AG10803 (cell line): ENCODE measurements around the gene OSBPL5.

ENCODE experiments used
- DNase-seq: peaks from one replicate; pipeline ENCODE4 v3.0.0; 2010; ENCODE audit warnings: low read depth
- H3K4me3 ChIP-seq: 2 replicates; pipeline ENCODE4 v1.5.1; 2011; ENCODE audit warnings: mild to moderate bottlenecking, low read length, control low read depth
- TF ChIP-seq, protein P1 (sequence below): conservative IDR thresholded peaks from 2 replicates; pipeline ENCODE4 v1.5.1; 2011; ENCODE audit warnings: mild to moderate bottlenecking, low read length, control low read depth, inconsistent platforms

The OSBPL5 gene, protein sequence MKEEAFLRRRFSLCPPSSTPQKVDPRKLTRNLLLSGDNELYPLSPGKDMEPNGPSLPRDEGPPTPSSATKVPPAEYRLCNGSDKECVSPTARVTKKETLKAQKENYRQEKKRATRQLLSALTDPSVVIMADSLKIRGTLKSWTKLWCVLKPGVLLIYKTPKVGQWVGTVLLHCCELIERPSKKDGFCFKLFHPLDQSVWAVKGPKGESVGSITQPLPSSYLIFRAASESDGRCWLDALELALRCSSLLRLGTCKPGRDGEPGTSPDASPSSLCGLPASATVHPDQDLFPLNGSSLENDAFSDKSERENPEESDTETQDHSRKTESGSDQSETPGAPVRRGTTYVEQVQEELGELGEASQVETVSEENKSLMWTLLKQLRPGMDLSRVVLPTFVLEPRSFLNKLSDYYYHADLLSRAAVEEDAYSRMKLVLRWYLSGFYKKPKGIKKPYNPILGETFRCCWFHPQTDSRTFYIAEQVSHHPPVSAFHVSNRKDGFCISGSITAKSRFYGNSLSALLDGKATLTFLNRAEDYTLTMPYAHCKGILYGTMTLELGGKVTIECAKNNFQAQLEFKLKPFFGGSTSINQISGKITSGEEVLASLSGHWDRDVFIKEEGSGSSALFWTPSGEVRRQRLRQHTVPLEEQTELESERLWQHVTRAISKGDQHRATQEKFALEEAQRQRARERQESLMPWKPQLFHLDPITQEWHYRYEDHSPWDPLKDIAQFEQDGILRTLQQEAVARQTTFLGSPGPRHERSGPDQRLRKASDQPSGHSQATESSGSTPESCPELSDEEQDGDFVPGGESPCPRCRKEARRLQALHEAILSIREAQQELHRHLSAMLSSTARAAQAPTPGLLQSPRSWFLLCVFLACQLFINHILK

DNA sequence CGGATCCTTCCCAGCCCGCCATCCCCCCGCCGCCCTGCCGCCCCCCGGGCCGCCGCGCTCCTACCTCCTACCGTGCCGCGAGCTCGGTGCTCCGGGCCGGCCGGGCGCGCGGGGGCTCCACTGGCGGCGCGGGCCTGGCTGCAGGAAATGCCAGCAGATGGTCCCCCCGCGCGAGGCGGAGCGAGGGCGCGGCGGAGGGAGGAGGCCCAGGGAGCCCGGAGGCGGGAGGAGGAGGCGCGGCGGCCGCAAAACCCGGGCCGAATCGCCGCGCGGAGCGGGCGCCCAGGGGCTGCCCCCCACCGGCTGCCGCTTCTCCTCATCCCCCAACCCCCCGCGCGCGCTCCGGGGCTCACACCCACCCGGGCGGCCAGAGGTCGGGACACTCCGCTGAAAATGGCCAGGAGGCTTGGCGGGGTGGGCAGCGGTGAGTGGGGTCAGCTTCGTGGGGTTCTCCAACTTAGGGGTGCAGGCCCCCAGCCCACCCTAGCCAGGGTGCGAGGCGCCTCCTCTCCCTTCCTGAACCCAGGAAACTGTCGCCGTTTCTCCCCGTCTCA is at the start of gene OSBPL5:
Gene OSBPL5 (minus strand): TSS at position 159 of the 554 bp plus-strand sequence. CDS start 36,162 bp downstream, outside the sequence.
- DNase-seq: peak; percentile 69

DNA sequence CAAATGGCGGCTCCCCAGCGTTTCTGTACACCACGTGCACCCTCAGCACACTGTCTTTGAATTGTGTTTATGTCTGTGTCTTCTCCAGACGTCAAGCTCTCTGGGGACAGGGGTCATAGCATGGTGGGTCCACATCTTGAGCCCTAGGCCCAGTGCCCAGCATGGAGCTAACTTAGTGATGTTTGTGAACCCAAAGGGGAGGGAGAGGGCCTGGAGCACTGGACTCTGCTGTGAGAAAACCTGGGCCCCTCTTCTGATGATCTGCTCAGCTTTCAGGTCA is 49.2 kb upstream of the OSBPL5 start:
- DNase-seq: no peak
- no peak overlapping the region for H3K4me3 ChIP-seq

More for the DNA sequence above, at the start of gene OSBPL5:
- TF ChIP-seq, protein P1, sequence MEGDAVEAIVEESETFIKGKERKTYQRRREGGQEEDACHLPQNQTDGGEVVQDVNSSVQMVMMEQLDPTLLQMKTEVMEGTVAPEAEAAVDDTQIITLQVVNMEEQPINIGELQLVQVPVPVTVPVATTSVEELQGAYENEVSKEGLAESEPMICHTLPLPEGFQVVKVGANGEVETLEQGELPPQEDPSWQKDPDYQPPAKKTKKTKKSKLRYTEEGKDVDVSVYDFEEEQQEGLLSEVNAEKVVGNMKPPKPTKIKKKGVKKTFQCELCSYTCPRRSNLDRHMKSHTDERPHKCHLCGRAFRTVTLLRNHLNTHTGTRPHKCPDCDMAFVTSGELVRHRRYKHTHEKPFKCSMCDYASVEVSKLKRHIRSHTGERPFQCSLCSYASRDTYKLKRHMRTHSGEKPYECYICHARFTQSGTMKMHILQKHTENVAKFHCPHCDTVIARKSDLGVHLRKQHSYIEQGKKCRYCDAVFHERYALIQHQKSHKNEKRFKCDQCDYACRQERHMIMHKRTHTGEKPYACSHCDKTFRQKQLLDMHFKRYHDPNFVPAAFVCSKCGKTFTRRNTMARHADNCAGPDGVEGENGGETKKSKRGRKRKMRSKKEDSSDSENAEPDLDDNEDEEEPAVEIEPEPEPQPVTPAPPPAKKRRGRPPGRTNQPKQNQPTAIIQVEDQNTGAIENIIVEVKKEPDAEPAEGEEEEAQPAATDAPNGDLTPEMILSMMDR: no peak
- H3K4me3 ChIP-seq: peak within 1 kb of the TSS; percentile 91

DNA sequence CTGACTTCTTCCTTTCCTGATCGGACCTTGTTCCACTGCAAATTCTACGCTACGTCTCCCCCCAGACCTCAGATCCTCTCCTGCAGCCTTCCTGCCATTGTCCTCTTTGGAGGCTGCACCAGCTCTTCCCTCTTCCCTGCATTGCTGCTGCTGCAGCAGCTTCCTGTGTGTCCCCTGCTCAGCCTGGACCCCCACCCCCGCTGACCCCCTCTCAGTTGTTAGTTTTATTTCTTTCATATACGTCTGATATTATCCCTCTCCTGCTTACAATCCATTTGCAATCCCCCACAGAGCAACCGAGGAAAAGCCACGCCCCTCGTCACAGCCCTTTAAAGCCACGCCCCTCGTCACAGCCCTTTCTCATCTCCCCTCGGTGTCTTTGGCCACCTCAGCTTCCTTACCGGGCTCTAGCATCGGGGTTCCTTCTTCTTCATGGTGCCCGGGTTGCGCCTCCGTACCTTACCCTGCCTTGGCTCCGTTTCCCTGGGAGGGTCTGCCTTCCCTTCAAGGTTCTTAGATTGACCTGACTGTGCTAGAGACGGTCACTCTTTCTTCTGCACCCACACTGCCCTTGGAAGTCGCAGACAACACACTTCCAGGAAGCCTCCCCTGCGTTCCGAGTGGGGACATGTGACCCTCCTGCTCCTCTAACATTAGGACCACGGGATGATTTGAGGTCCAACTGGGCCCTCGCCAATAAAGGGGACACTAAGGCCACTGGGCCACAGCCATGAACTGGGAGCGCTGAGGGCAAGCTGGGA is 48.7 kb upstream of the OSBPL5 start:
- DNase-seq: no peak
- TF ChIP-seq, protein P1: no peak
- no peak overlapping the region for H3K4me3 ChIP-seq

More for the DNA sequence above, 49.2 kb upstream of the OSBPL5 start:
- TF ChIP-seq, protein P1: no peak

DNA sequence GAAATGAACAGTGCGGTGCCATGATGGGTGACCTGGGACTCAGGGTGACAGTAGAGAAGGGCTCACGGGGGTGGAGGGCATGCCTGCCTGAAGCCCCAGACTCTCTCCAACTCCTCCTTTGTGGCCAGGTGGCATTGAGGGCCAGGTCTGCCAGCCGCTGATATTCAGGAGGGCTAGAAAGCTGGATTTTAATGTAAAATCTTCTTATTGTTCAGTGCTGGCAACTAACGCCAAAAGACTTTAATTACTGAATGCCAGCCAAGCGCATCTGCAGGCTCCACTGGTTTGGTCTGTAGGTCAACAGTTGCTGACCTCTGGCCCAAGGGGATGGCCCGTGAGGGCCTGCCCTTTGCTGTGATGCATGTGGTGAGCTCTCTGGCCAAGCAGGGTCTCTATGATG is 43.2 kb upstream of the OSBPL5 start:
- no peak for DNase-seq
- no peak overlapping the region for H3K4me3 ChIP-seq
- TF ChIP-seq, protein P1: no peak

DNA sequence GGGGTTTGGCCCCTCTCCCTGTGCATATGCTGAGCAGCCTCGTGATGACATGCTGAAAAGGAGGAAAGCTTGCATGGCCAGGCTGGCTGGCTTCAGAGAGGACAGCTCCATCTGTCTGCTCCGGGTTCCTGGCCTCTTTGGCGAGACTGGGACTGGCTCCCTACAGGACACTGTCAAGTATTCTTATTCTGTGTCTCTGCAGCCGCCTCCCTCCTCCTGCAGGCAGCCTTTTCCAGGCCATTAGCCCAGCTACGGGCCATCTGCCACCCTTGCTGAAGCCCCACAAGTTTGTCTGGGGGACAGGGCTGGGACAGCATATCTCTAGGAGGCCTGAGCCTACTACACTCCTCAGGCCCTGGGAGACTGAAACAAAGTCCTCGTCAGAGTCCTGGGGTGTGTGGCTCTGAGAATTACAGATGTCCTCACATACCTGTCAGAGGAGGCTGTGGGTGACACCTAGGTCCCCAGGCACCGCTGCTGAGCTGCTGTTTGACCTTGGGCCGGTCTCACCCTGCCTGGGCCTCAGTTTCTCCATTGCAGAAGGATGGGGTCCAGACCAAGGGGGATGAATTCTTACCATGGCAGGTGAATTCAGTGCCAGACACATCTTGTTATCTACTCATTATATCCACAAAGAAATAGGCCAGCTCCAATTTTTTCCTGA is 42.5 kb upstream of the OSBPL5 start:
- no peak for DNase-seq

DNA sequence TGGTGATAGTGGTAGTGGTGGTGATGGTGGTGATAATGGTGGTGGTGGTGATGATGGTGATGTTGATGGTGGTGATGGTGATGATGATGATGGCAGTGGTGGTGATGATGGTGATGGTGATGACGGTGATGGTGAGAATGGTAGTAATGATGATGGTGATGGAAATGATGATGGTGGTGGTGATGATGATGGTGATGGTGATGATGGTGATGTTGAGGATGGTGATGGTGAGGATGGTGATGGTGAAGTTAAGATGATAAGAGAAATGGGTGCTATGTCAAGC is 41.8 kb upstream of the OSBPL5 start:
- no peak overlapping the region for H3K4me3 ChIP-seq
- TF ChIP-seq, protein P1: no peak

More for the DNA sequence above, 42.5 kb upstream of the OSBPL5 start:
- no peak overlapping the region for H3K4me3 ChIP-seq
- TF ChIP-seq, protein P1: no peak

More for the DNA sequence above, 41.8 kb upstream of the OSBPL5 start:
- DNase-seq: no peak
